K562 treated with DMSO at 1 percent for 48 hours (cell line): Measurements from ENCODE around the gene SPATA46. TPM values are rescaled to one million over a fixed set of nuclear protein-coding genes. Genes with fewer than 3 reads are reported as not detected.

ENCODE experiments used
- total RNA-seq: library from RNA; unstranded; fragments of 300-600 nt; gene quantifications from 2 replicates; pipeline ENCODE4 v1.2.3, GENCODE V29; 2022; ENCODE audit warnings: low replicate concordance; ENCODE audit errors: extremely low read depth

Gene SPATA46
- total RNA-seq = not detected in 2 replicates

GRCh38 chr1:162376691-162377090, at the start of gene SPATA46:
TSS of gene SPATA46 (minus strand) at chr1:162376854. CDS start at chr1:162376790, 64 bp downstream.

GRCh38 chr1:162412002-162412401, 35.3 kb upstream of the SPATA46 start, which contains the start of gene SH2D1B:
TSS of gene SH2D1B (minus strand) at chr1:162412136. CDS start at chr1:162412016, 120 bp downstream.

DNA sequence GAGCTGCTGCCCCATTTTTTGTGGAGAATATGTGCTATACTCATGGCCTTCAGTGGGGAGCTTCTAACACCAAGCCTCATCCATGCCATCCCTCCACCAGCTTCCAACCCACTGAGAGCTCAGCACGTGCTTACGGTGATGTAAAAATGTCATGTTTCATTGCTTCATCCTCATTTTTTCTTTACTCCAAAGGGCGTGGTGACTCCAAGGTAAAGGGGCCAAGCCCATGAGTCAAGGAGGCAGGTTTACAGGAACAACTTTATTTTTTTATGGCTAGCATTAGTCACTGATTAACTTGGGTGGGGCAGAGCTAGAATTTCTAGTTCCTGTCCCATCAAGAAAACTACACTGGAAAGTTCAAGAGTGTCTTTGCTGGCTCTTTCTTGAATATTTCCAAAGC, 4.7 kb upstream of the SPATA46 start, which contains the start of gene C1orf226:
Gene C1orf226 (plus strand): TSS at position 346 of the 400 bp plus-strand sequence. CDS start 174 bp downstream, outside the sequence.

Other genes starting within 250 kb of the SPATA46 start
- not detected in 2 replicates for gene C1orf226, start 4.9 kb upstream of the SPATA46 start, total RNA-seq
- not detected in 2 replicates for gene SH2D1B, start 35.3 kb upstream of the SPATA46 start, total RNA-seq
- gene UHMK1, start 121.0 kb upstream of the SPATA46 start, total RNA-seq = 40.8 TPM in 1 of 2 replicates, not detected in the other
- not detected in 2 replicates for gene UAP1, start 184.9 kb upstream of the SPATA46 start, total RNA-seq